Measurements from ENCODE around the gene PLSCR3.
"Not testable (repeated sequence)": the region's sequence is repeated elsewhere in the genome, so short reads cannot be mapped to it uniquely, and the experiment has no call there.

The PLSCR3 gene

DNA sequence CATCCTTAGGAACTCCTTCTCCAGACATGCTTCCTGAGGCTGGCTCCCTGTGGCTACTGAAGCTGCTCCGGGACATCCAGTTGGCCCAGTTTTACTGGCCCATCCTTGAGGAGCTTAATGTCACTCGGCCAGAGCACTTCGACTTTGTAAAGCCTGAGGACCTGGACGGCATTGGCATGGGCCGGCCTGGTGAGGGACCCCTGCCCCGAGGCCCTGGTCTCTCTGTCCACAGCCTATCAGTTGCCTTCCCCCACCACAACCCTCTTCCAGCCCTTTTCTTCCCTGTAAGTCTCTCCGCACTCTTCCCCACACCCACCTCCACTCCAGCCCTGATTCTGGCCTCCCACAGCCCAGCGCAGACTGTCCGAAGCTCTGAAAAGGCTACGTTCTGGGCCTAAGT, 11.4 kb downstream of the PLSCR3 start:
- no peak for DNase-seq (ENCODE audit: low read depth in 2 of 2, low spot score in 1 of 2)

DNA sequence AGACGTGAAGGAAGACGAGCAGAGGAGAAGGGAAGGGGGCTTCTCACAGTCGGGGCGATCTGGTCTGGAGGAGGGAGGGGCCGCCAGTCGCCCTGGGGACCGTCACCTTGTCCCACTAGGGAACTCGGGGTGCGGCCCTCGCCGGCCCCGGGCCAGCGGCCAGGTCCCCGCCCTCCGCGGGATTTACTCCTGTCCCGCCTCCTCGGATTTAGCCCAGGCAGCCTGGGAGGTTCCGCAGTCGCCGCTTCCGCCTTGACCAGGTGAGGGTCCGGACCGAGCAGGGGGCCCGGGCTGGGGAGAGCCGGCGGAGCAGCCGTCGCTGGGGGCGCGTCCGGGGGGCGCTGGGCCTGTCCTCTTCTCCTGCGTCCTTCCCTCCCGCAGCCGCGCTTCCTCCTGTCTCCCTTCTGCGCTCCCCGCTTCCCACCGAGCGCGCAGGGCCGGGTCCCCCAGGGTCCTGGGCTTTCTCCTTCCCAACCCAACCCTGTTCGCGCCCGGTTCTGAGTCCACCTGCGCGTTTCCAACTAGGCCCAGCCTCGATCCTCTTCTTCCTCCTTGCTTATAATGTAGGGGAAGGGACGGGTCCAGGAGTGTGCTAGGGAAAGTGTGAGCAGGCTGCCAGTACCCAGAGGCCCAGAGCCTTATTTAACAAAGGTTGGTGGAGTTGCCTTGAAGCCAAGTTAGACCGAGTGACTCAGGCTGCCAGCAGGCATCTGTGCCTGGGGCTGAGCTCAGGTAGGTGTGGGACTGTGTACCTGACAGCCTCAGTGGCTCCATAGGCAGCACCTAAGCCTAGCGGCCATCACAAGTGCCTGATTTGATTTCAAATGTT, 13.3 kb downstream of the PLSCR3 start, which contains the start of gene TNK1:
TNK1 (plus strand) TSS at position 235 of the 829 bp plus-strand sequence. CDS start 1,838 bp downstream, outside the sequence.
- DNase-seq (ENCODE audit: low read depth in 2 of 2, low spot score in 1 of 2): no peak

DNA sequence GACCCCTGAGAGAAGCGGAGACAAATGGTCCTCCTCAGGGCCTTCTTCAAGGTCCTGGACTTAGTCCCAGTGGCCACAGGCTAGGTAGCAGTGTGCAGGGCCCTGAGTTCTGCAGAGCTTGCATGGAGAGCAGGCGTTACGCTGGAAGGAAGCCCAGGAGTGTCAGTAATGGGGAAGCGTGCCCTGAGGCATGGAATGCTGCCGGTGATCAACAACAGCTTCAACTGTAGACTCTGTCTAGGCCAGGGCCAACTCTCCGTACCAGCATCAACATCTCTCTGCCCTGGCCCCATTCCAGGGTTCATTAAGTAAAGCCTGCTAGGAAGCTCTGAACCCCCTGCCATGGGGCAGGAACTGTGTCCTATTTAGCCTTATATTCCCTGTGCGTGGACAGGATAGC, 14.0 kb downstream of the PLSCR3 start:
- no peak for DNase-seq (ENCODE audit: low read depth in 2 of 2, low spot score in 1 of 2)

DNA sequence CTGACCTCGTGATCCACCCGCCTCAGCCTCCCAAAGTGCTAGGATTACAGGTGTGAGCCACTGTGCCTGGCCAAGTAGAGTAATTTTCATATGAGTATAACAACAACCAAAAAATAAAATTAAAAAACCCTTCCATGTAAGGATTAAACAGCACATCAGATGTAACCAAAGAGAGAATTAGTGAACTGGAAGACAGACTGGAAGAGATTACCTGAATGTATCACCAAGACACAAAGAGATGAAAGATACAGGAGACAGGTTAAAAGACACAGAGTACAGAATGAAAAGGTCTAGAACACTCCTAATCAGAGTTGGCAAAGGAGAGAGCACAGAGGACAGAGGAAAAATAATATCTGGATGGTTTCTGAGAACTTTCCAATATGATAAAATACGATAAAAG, 15.2 kb downstream of the PLSCR3 start:
- DNase-seq (ENCODE audit: low read depth in 2 of 2, low spot score in 1 of 2): no peak

DNA sequence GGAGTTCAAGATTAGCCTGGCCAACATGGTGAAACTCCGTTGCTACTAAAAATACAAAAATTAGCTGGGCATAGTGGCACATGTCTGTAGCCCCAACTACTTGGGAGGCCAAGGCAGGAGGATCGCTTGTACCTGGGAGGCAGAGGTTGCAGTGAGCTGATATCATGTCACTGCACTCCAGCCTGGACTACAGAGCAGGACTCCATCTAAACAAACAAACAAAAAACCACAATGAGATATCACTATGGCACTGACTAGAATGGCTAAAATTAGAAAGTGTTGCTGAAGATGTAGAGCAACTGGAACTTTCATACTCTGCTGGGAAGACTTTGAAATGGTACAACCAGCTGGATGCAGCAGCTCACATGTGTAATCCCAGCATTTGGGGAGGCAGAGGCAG, 20.0 kb downstream of the PLSCR3 start:
- no peak for DNase-seq (ENCODE audit: low read depth in 2 of 2, low spot score in 1 of 2)

DNA sequence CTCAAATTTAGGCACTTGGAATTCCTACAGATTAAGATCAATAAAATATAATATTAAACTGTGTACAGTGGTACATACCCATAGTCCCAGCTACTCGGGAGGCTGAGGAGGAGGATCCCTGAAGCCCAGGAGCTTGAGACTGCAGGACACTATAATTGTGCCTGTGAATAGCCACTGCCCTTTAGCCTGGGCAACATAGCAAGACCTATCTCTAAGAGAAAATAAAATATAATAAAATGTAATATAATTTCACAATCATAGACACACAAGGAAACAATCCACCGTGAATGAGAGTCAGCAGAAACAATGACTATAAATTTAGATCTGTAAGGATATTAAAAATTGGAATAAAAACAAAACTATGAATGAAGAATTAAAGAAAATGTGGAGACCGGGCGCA, 23.5 kb downstream of the PLSCR3 start:
- DNase-seq (ENCODE audit: low read depth in 2 of 2, low spot score in 1 of 2): no peak

DNA sequence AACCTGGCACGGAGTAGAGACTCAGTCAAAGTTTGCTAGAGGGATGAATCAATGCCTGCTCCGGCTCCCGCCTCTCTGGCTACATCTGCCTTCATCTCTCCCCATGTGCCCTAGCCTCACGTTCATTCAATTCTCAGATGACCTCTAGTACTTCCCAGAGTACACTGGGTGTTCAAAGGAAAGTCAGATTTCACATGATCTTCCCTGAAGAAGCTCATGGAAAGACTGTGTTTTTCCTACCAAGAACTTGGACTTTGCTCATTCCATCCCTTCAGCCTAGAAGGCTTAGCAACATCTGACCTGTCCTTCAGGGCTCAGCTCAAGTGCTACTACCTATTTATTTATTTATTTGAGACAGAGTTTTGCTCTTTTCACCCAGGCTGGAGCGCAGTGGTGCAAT, 24.5 kb downstream of the PLSCR3 start:
- DNase-seq (ENCODE audit: low read depth in 2 of 2, low spot score in 1 of 2): no peak

DNA sequence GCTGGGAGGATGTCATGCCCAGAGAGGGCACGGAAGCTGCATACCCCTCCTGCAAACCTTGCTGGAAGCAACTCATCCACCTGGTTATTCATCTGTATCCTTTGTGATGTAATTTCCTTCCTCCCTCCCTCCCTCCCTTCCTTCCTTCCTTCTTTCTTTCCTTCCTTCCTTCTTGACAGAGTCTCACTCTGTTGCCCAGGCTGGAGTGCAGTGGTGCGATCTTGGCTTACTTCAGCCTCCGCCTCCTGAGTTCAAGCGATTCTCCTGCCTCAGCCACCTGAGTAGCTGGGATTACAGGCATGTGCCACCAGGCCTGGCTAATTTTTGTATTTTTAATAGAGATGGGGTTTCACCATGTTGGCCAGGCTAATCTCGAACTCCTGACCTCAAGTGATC, 25.7 kb downstream of the PLSCR3 start:
- not testable (repeated sequence) for DNase-seq (ENCODE audit: low read depth in 2 of 2, low spot score in 1 of 2)

DNA sequence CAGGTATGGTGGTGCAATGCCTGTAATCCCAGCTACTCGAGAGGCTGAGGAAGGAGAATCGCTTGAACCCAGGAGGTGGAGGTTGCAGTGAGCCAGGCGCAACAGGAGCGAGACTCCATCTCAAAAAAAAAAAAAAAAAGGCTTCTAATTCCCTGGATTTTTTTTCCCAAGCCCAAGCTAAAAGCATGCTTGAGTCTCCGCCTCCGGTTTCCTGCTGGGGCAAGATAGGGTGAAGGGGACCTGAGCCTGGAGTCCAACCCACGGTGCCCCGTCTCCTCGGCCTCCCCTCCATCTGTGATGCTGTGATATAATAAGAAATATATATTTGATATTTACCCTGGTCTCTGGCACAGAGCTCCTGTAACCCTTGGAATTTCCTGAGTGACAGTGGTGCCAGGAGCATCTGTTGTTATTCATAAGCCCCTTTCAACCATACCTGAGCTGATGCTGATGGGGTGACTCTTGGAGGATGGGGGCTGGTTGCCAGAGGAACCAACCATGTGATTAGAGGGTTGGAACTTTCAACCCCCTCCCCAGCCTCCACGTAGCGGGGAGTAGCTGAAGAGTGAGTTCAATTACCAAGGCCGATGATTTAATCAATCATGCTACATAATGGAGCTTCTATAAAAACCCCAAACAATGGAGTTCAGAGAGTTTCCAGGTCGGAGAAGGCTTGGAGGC, 26.3 kb downstream of the PLSCR3 start:
- DNase-seq (ENCODE audit: low read depth in 2 of 2, low spot score in 1 of 2): no peak

DNA sequence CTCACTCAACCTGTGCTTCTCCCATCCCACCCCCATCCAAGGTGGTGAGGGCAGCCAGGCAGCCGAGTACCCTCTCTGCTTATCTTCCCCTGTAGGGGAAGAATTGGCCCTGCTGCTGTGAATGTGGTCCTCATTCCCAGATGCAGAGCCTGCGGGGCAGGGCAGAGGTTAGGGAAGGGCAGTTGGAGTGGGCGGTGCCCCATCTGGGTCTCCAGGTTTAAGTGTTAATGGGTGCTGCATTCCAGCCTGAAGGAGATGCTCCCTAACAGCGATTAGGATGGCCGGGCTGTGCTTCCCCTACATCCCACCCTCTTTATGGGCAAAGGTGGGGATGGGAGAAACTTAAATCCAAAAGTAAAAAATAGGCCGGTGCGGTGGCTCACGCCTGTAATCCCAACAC, 27.2 kb downstream of the PLSCR3 start:
- DNase-seq (ENCODE audit: low read depth in 2 of 2, low spot score in 1 of 2): no peak

DNA sequence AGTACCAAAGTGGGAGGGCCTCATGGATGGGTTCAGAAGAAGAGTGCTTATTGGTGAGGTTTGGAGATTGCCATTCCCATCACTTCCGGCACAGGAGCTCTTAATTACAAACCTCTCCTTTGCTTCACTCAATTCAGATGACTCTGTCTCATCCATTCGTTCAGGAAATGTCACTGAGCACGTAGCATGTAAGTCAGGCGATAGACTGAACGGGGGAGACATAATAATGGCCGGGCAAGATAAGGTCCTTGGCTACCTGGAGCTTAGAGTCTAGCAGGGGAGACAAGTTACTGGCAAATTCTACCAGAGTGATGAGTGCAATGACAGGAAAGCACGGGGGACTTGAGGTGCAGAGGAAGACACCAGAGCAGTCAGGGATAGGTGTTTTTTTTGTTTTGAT, 28.4 kb downstream of the PLSCR3 start:
- not testable (repeated sequence) for DNase-seq (ENCODE audit: low read depth in 2 of 2, low spot score in 1 of 2)

DNA sequence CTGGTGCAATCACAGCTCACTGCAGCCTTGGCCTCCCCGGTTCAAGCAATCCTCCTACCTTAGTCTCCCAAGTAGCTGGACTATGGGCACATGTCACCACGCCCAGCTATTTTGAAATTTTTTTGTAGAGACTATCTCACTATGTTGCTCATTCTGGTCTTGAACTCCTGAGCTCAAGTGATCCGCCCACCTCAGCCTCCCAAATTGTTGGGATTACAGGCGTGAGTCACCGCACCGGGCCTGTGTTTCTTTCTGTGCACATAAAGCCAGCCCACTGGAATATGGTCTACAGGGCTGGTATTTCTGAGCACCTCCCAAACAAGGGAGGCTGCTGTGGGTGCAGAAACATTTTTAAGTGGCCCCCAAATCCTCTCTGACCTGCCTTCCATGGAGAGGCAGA, 31.0 kb downstream of the PLSCR3 start:
- DNase-seq (ENCODE audit: low read depth in 2 of 2, low spot score in 1 of 2): no peak

DNA sequence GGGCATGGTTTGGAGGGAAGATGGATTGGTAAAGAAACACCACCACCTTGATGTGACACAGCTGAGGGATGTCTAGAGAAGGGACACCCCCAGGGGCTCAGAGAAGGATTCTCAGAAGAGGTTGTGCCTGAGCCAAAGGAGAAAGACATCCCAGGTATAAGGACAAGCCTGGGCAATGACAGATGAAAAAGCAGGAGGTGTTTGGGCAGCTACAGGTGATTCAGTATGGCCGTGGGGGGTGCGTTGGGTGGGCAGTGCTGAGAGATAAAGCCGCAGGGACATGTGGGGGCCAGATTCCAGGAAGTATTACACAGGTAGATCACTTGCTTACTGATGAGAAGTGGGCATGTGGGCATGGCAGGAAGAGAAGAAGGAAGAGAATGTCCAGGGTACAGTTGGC, 32.4 kb downstream of the PLSCR3 start:
- no peak for DNase-seq (ENCODE audit: low read depth in 2 of 2, low spot score in 1 of 2)

DNA sequence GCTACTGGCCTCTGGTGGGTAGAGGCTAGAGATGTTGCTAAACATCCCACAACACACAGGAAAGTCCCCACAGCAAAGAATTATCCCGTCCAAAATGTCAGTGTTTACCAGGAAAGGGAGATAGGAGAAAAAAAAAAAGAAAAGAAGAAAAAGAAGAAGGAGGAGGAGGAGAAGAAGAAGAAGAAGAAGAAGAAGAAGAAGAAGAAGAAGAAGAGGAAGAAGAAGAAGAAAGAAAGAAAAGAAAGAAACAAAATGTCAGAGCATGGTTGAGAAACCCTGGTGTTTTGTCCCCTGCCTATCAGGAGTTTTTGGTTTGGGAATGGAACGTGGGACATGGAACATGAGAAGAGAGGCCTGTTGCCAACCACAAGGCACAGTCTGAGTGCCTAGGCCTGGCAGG, 36.9 kb downstream of the PLSCR3 start:
- no peak for DNase-seq (ENCODE audit: low read depth in 2 of 2, low spot score in 1 of 2)

DNA sequence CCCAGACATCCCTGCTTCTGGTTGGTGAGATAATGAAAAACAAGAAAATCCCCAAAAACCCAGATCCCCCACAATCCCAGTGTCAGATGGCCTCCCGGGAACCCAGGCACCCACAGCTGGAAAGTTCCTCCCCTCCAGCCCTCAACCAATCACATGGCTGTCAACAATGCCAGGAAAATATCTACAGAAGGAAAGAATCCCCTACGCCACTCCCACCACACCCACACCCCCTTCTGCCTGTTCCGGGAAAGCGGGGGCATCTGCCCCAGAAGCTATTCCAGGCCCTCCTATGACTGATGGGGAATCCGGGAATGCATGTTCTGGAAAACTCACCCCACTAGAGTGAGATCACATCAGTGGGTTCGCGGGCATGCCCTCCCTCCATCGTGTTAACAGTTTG, 37.6 kb downstream of the PLSCR3 start:
- DNase-seq (ENCODE audit: low read depth in 2 of 2, low spot score in 1 of 2): no peak

DNA sequence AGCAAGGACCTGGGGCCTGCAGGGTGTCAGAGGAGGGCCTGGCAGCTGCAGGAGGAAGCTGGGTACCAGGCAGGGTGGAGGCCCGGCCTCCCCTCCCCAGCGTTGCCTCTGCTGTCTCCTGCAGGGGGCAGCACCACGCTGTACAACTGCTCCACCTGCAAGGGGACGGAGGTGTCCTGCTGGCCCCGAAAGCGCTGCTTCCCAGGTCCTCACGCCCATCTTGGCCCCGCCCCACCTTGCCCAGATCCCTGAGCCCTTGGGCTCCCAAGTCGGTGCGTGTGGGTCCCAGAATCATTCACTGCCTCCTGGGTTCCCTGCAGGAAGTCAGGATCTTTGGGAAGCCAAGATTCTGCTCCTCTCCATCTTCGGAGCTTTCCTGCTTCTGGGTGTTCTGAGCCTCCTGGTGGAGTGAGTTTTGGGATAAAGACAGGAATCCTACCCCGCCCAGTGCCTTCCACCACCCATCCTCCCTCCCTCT, 38.2 kb downstream of the PLSCR3 start:
- DNase-seq (ENCODE audit: low read depth in 2 of 2, low spot score in 1 of 2): peak; percentile 50 to 72

DNA sequence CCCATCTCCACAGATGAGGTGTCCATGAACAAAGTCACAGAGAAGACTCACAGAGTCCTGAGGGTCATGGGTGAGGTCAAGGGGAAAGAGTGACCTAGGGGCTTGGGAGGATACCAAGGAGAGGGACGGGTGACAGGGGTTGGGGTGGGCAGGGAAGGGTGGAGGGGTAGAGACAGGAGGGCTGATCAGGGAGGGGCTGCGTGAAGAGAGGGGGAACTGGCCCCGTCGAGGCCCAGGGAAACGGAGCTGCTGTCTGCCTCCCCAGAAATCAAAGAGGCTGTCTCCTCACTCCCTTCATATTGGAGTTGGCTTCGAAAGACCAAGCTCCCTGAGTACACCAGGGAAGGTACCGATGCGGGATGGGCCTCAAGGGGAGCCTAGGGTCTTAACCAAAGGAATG, 38.8 kb downstream of the PLSCR3 start:
- no peak for DNase-seq (ENCODE audit: low read depth in 2 of 2, low spot score in 1 of 2)

DNA sequence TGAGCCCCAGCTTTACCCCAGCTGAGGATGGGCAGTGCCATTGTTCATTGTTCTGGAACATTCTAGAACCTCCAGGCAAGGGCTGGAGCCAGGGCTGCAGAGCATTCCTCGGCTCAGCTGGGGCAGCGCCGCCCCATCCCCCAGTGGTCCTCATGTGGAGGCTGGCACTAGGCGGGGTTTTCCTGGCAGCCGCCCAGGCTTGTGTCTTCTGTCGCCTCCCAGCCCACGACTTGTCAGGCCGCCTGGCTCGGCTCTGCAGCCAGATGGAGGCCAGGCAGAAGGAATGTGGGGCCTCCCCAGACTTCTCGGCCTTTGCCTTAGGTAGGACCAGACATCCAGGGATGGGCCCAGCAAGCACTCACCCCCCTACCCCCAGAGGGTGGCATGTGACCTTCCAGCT, 39.3 kb downstream of the PLSCR3 start, which contains the start of gene TMEM95:
TMEM95 (plus strand) TSS at position 104 of the 400 bp plus-strand sequence; CDS start at position 153, 49 bp downstream.
- no peak for DNase-seq (ENCODE audit: low read depth in 2 of 2, low spot score in 1 of 2)

DNA sequence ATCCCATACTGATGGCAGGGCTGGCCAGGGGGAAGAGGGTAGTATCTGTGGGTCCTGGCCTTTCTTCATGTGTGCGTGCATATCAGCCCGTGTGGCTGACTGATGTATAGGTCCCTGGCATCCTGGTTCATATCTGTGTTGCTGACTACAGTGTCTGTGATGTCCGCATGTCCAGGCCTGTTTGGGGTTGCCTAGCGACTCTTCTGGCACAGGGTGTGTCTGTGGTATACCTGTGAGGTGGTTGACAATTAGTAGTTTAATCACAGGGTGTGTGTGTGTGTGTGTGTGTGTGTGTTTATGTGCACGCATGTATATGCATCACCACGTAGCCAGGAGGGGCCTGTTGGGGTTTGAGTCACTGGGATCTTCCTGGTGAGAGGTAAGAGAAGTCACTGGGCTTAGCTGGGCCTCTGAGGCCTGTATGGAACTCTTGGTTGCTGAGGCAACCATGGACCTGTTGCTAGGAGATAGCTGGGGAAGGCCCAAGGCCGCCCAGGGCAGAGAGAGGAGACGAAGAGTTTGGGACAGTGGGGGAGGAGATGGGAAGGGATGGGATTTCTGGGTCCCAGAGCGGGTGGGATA, 40.0 kb downstream of the PLSCR3 start:
- no peak for DNase-seq (ENCODE audit: low read depth in 2 of 2, low spot score in 1 of 2)

DNA sequence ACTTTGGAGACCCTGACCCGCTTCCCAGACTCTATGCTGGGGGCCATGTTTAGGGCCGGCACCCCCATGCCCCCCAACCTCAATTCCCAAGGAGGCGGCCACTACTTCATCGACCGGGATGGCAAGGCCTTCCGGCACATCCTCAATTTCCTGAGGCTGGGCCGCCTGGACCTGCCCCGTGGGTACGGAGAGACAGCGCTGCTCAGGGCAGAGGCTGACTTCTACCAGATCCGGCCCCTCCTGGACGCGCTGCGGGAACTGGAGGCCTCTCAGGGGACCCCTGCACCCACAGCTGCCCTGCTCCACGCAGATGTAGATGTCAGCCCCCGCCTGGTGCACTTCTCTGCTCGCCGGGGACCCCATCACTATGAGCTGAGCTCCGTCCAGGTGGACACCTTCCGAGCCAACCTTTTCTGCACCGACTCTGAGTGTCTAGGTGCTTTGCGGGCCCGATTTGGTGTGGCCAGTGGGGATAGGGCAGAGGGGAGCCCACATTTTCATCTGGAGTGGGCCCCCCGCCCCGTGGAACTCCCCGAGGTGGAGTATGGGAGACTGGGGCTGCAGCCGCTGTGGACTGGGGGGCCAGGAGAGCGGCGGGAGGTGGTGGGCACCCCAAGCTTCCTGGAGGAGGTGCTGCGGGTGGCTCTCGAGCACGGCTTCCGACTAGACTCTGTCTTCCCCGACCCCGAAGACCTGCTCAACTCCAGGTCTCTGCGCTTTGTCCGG, 41.3 kb downstream of the PLSCR3 start:
- DNase-seq (ENCODE audit: low read depth in 2 of 2, low spot score in 1 of 2): no peak

DNA sequence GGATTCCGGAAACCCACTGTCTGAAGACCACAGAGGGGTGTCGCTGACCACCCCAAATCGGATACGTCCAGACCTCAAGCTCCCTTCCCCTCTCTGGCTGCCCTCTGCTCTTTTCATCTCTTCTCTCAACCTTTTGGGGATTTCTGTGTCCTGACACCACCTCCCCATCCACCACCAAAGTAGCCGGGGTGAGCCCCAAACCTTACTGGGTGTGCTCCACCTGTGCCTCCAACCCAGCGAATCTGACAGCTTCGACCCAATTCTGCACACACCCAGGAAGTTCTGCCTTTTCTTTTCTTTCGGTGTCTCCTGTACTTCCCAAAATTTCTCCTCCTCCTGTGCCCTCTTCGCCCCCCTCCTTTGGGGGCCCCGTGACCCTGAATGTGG, 41.8 kb downstream of the PLSCR3 start:
- DNase-seq (ENCODE audit: low read depth in 2 of 2, low spot score in 1 of 2): no peak
